Right lobe of liver (tissue), 6 donors: ENCODE measurements around the gene SLC44A4. TPM values are rescaled to one million over a fixed set of nuclear protein-coding genes. Genes with fewer than 3 reads are reported as not detected.

Experiments
- ATAC-seq, 4 donors: fragments of 200-7000 bp; cut with Tn5 transposase; one replicate each; pipeline ENCODE4 v1.9.1; 2020; ENCODE audit warnings: mild to moderate bottlenecking in 4 of 4, moderate library complexity in 4 of 4
- DNase-seq, 3 donors: peaks; one replicate each; pipeline ENCODE4 v3.0.0-alpha.2; 2020
- H3K27ac ChIP-seq, 3 donors: fragments of 200-600 bp; one replicate each; pipeline ENCODE4 v1.8.0; 2022
- H3K27me3 ChIP-seq, 2 donors: fragments of 200-600 bp; one replicate each; pipeline ENCODE4 v1.8.0; 2022
- H3K36me3 ChIP-seq, 4 donors: fragments of 200-600 bp; sonication (generic) in 1 of 4; one replicate each; pipeline versions ENCODE4 v1.5.1 to v1.8.0; 2017 to 2022; ENCODE audit warnings: control low read depth in 1 of 4
- H3K4me1 ChIP-seq, 4 donors: fragments of 200-600 bp; sonication (generic) in 1 of 4; one replicate each; pipeline versions ENCODE4 v1.5.1 to v1.8.0; 2017 to 2022; ENCODE audit warnings: control low read depth in 1 of 4
- H3K4me3 ChIP-seq, 3 donors: fragments of 200-600 bp; one replicate each; pipeline ENCODE4 v1.8.0; 2022
- H3K9me3 ChIP-seq, 4 donors: fragments of 200-600 bp; sonication (generic) in 1 of 4; one replicate each; pipeline versions ENCODE4 v1.5.1 to v1.8.0; 2017 to 2022; ENCODE audit warnings: control low read depth in 1 of 4
- POLR2A ChIP-seq: fragments of 450-650 bp; IDR thresholded peaks from one replicate; pipeline ENCODE4 v1.6.1; 2017; ENCODE audit warnings: antibody characterized with exemption, mild to moderate bottlenecking
- WGBS: methylation state at CpG from one replicate; pipeline ENCODE4 v1.1.6; 2018; ENCODE audit warnings: low coverage, low lambda C conversion rate; ENCODE audit not compliant: insufficient coverage; ENCODE audit errors: missing lambda C conversion rate; 5-methylcytosine and 5-hydroxymethylcytosine counted together
- intact Hi-C, 2 donors: fragments of 100-400 bp; cut with DNase I; formaldehyde crosslinking; loops; one replicate each; pipeline versions ENCODE4 v1.11.2 to v1.14.1; 2022
- total RNA-seq, 6 experiments: library from RNA; depleted of rRNA in 2 of 6; stranded (reverse); fragments of >200 nt in 2 of 6; fragmentation: NEBNext Ultra II Directional in 3 of 6; extraction: Animal tissue kit (Norgen Biotek cat#: 25700) in 3 of 6; gene quantifications; one replicate each; pipeline versions ENCODE4 v1.1.0 to v1.2.4, GENCODE V29; 2016 to 2023
- TF ChIP-seq, protein P1 (sequence below), 4 donors: fragments of 200-600 bp in 3 of 4; fragments of 450-650 bp in 1 of 4; IDR thresholded peaks; one replicate each; pipeline versions ENCODE4 v1.5.1 to v1.8.0; 2016 to 2022; ENCODE audit warnings: antibody characterized with exemption in 4 of 4, mild to moderate bottlenecking in 2 of 4
- donor health status: DM: no; HTN: yes; CAD: no.
- donor health status: DM: no; HTN: no; CAD: no.
- donor health status: DM: no; HTN: no; CAD: no.
- donor health status: DM: no; HTN: yes; CAD: no.
- donor health status: DM: no; HTN: yes; CAD: no.

SLC44A4 gene
- total RNA-seq, 6 experiments from 2014 or later, result 0.09 to 0.25 TPM; not detected in 4

DNA sequence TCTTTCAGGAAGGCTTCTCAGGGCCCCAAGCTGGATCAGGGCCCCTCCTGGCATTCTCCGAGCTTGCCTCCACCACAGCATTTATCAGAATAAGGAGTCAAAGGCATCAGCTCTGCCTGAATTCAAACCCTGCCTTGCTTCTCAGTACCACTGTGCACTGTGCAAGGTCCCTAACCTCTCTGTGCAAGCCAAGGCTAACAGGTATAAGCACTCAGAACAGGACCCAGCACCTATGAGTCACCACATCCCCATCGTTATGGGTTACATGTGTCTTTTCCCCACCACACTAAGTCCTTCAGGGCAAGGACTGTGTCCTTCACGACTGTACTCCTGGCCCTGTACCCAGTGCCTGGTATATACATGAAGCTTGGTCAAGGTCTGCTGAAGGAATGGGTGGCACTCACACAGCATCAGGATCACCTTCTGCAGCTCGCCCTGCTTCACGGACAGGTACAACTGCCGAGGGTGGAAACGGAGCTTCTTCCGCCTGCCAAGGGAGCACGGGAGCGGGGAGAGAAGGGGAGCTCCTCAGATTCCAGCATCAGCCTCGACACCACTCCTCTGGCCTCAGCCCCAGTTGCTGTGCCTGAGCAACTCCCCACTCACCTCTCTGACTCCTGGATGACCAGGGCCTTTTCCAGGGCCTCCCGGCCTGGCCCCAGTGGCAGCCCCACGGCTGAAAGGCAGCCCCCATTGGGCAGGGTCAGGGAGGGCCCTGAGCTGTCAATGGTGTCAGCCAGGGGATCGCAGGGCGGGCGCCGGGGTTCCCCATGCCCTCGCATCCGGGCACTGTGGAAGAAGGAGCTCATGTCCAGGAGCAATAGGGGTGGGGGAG lies 8.6 kb upstream of the SLC44A4 start:
- TF ChIP-seq POLR2A, result no peak
- TF ChIP-seq, protein P1, sequence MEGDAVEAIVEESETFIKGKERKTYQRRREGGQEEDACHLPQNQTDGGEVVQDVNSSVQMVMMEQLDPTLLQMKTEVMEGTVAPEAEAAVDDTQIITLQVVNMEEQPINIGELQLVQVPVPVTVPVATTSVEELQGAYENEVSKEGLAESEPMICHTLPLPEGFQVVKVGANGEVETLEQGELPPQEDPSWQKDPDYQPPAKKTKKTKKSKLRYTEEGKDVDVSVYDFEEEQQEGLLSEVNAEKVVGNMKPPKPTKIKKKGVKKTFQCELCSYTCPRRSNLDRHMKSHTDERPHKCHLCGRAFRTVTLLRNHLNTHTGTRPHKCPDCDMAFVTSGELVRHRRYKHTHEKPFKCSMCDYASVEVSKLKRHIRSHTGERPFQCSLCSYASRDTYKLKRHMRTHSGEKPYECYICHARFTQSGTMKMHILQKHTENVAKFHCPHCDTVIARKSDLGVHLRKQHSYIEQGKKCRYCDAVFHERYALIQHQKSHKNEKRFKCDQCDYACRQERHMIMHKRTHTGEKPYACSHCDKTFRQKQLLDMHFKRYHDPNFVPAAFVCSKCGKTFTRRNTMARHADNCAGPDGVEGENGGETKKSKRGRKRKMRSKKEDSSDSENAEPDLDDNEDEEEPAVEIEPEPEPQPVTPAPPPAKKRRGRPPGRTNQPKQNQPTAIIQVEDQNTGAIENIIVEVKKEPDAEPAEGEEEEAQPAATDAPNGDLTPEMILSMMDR (IDR thresholded peaks at IDR 0.05), result no peak
- Histone ChIP-seq H3K27ac (no peak overlapping the region), H3K4me3 (no peak overlapping the region), H3K4me1 (no peaks in the 10 kb centered on the region), H3K9me3 (no peaks in the 10 kb centered on the region), H3K36me3 (peaks cover 0 to 58% (median 13%) of the 10 kb centered on the region in 4 donors), H3K27me3 (no peaks in the 10 kb centered on the region)
- ATAC-seq (no peak), DNase-seq (no peak)
- intact Hi-C loops, result no loop called here
- WGBS, result 69% methylated on average over 2 of the region's 19 CpGs

DNA sequence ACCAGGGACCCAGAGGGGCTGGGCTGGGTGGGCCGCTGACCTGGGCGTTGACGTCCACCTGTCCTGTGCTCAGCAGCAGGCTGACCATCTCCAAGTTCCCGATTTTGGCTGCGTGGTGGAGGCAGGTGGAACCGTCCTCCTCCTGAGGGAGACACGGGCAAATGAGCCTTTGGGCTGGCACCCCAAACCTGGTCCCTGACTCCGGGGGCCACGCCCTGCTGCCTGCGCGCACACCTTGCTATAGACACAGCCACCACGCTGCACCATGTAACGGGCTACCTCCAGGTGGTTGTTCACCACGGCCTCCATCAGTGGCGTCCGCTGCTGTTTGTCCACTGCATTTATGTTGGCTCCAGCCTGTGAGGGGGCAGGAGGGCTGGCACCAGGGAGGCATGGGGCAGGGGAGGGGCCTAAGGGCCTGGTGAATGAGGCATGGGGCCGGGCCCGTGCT lies 7.8 kb upstream of the SLC44A4 start:
- Histone ChIP-seq H3K4me1 (no peaks in the 10 kb centered on the region), H3K9me3 (no peaks in the 10 kb centered on the region), H3K27me3 (no peaks in the 10 kb centered on the region), H3K4me3 (no peak overlapping the region), H3K36me3 (peaks cover 0 to 53% (median 13%) of the 10 kb centered on the region in 4 donors), H3K27ac (no peak overlapping the region)
- ATAC-seq (no peak), DNase-seq (peak in 1 of 3 donors; percentile 44)
- no CpG with 5 or more reads among the region's 18 CpGs for WGBS
- intact Hi-C loops, result no loop called here
- TF ChIP-seq, protein P1 (IDR thresholded peaks at IDR 0.05), result no peak
- TF ChIP-seq POLR2A, result no peak

DNA sequence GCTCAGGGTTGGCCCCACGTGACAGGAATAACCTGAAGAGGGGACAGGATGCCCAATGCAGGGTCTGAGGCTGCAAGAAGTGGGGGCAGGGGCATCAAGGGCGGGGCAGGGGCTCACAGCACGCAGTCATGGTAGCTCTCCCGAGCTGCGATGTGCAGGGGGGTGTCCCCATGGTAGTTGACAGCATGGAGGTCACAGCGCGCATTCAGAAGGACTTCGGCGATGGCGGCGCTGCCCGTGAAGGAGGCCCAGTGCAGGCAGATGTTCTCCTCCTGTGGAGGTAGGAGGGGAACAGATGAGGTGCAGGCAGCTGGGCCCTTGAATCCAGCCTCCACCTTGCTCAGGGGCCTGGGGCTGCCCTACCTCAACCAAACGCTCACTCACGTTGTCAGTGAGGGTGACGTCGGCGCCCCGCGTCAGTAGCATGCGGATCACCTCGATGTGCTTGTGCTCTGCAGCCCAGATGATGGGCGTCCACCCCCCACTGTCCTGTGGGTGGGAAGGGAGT lies 5.8 kb upstream of the SLC44A4 start:
- Histone ChIP-seq H3K9me3 (no peaks in the 10 kb centered on the region), H3K27me3 (no peaks in the 10 kb centered on the region), H3K4me1 (no peaks in the 10 kb centered on the region), H3K36me3 (peaks cover 0 to 57% (median 13%) of the 10 kb centered on the region in 4 donors), H3K4me3 (no peak overlapping the region), H3K27ac (no peak overlapping the region)
- DNase-seq (no peak), ATAC-seq (no peak)
- WGBS, result no CpG with 5 or more reads among the region's 22 CpGs
- TF ChIP-seq, protein P1 (IDR thresholded peaks at IDR 0.05), result no peak
- no peak for TF ChIP-seq POLR2A
- intact Hi-C loops, result no loop called here

DNA sequence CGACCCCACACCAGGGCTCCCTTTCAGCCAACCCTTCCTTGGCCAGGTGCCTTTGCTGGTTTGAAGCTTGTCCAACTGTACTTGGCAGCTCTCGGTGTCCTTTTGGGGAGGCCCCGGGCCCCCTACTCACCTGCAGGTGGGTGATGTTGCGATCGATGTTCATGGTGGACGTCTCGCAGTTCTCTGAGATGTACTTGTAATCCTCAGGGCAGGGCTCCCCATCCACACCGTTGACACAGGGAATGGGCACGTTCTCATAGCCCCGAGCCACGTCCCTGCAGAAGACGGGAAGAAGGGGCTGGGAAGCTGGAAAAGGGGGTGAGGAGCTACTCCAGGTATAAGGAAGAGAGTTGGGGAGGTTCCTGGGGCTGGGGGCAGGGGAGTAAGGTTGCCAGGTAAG lies 4.9 kb upstream of the SLC44A4 start:
- no peak overlapping the region for H3K4me3 ChIP-seq
- peaks cover 0 to 58% (median 13%) of the 10 kb centered on the region in 4 donors for H3K36me3 ChIP-seq
- 73% methylated on average over 2 of the region's 12 CpGs for WGBS
- TF ChIP-seq, protein P1 (IDR thresholded peaks at IDR 0.05), result no peak
- TF ChIP-seq POLR2A, result no peak
- intact Hi-C loops, result no loop called here
- no peak overlapping the region for H3K27ac ChIP-seq
- no peaks in the 10 kb centered on the region for H3K9me3 ChIP-seq
- DNase-seq (no peak), ATAC-seq (no peak)
- no peaks in the 10 kb centered on the region for H3K27me3 ChIP-seq
- H3K4me1 ChIP-seq, result no peaks in the 10 kb centered on the region
